HepG2 (cell line): ENCODE measurements around the gene RALB. TPM values are rescaled to one million over a fixed set of nuclear protein-coding genes. Genes with fewer than 3 reads are reported as not detected.
A peak's percentile ranks its signal among the peaks of the same experiment; 100 is the strongest.

Experiments used
- AGO1 ChIP-seq: fragments of 200-400 bp; formaldehyde crosslinking; IDR thresholded peaks from 2 replicates; pipeline ENCODE4 v1.6.1; 2017; ENCODE audit warnings: mild to moderate bottlenecking, low read depth, low read length, moderate library complexity; ENCODE audit not compliant: poor library complexity, severe bottlenecking
- BHLHE40 ChIP-seq: IDR thresholded peaks from 2 replicates; pipeline ENCODE4 v1.6.1; 2011; ENCODE audit warnings: low read length, improper control_type of control experiment
- EED ChIP-seq: sonication (generic); formaldehyde crosslinking; IDR thresholded peaks from 2 replicates; pipeline ENCODE4 v1.5.0; 2020; ENCODE audit warnings: mild to moderate bottlenecking, missing genetic modification reagents
- HMGA1 ChIP-seq: sonication (generic); formaldehyde crosslinking; conservative IDR thresholded peaks from 2 replicates; pipeline ENCODE4 v1.4.0; 2020; ENCODE audit warnings: missing genetic modification reagents
- HOXA5 ChIP-seq: sonication (generic); formaldehyde crosslinking; IDR thresholded peaks from 2 replicates; pipeline ENCODE4 v1.4.0; 2020; ENCODE audit warnings: missing genetic modification reagents
- KDM3A ChIP-seq: IDR thresholded peaks from 2 replicates; pipeline ENCODE4 v1.6.1; 2018; ENCODE audit warnings: low read depth, missing compliant biosample characterization
- KLF16 ChIP-seq, 2 experiments: sonication (generic) in 1 of 2; formaldehyde crosslinking in 1 of 2; IDR thresholded peaks; 2 replicates each; pipeline versions ENCODE4 v1.6.1 to v1.8.0; 2016 to 2023; ENCODE audit warnings: missing genetic modification reagents in 2 of 2, missing compliant biosample characterization in 1 of 2
- KMT2B ChIP-seq: IDR thresholded peaks from 2 replicates; pipeline ENCODE4 v1.6.1; 2016; ENCODE audit warnings: missing genetic modification reagents, missing compliant biosample characterization
- MIXL1 ChIP-seq: IDR thresholded peaks from 2 replicates; pipeline ENCODE4 v1.6.1; 2016
- NFE2L1 ChIP-seq: sonication (generic); formaldehyde crosslinking; IDR thresholded peaks from 2 replicates; pipeline ENCODE4 v1.4.0; 2020; ENCODE audit warnings: missing genetic modification reagents, mild to moderate bottlenecking, borderline replicate concordance
- RAD21 ChIP-seq: fragments of 450-650 bp; formaldehyde crosslinking; IDR thresholded peaks from 2 replicates; pipeline ENCODE4 v1.5.0; 2020; ENCODE audit warnings: mild to moderate bottlenecking
- SKI ChIP-seq: fragments of 450-650 bp; IDR thresholded peaks from one replicate; pipeline ENCODE4 v1.6.1; 2018; ENCODE audit warnings: mild to moderate bottlenecking; ENCODE audit not compliant: partially characterized antibody
- YY1 ChIP-seq: IDR thresholded peaks from 2 replicates; pipeline ENCODE4 v1.6.1; 2011; ENCODE audit warnings: low read length, low read depth, moderate library complexity, mild to moderate bottlenecking; ENCODE audit not compliant: insufficient read depth, insufficient replicate concordance
- ZMYM2 ChIP-seq: sonication (generic); formaldehyde crosslinking; IDR thresholded peaks from 2 replicates; pipeline ENCODE4 v1.8.0; 2022; ENCODE audit warnings: mild to moderate bottlenecking, missing genetic modification reagents
- ZNF205 ChIP-seq: IDR thresholded peaks from 2 replicates; pipeline ENCODE4 v1.6.1; 2018; ENCODE audit warnings: missing biosample characterization, missing genetic modification reagents
- ZNF260 ChIP-seq: sonication (generic); formaldehyde crosslinking; IDR thresholded peaks from 2 replicates; pipeline ENCODE4 v1.4.0; 2020; ENCODE audit warnings: missing genetic modification reagents, low read depth, mild to moderate bottlenecking, borderline replicate concordance
- ZNF337 ChIP-seq: sonication (generic); formaldehyde crosslinking; IDR thresholded peaks from 2 replicates; pipeline ENCODE4 v1.5.1; 2020; ENCODE audit warnings: missing genetic modification reagents, low read depth, mild to moderate bottlenecking, borderline replicate concordance
- ZNF530 ChIP-seq: sonication (generic); formaldehyde crosslinking; IDR thresholded peaks from 2 replicates; pipeline ENCODE4 v1.5.0; 2020; ENCODE audit warnings: low read depth, mild to moderate bottlenecking, missing genetic modification reagents
- ZNF615 ChIP-seq: sonication (generic); formaldehyde crosslinking; IDR thresholded peaks from 2 replicates; pipeline ENCODE4 v1.5.0; 2020; ENCODE audit warnings: mild to moderate bottlenecking, missing genetic modification reagents, borderline replicate concordance
- ZNF883 ChIP-seq: sonication (generic); formaldehyde crosslinking; IDR thresholded peaks from 2 replicates; pipeline ENCODE4 v1.5.1; 2020; ENCODE audit warnings: mild to moderate bottlenecking, missing genetic modification reagents; ENCODE audit errors: not compliant biosample characterization
- ZSCAN29 ChIP-seq: sonication (generic); formaldehyde crosslinking; conservative IDR thresholded peaks from 2 replicates; pipeline ENCODE4 v1.4.0; 2020; ENCODE audit warnings: mild to moderate bottlenecking, missing genetic modification reagents
- polyA plus RNA-seq, 8 experiments: library from polyadenylated mRNA; depleted of rRNA in 3 of 8; stranded (reverse) in 7 of 8; unstranded in 1 of 8; fragments of >200 nt; fragmentation: Illumina TruSeq in 4 of 8; extraction: Trizol in 4 of 8; gene quantifications; 2 replicates each; pipeline versions ENCODE4 v1.2.1 to v1.2.3, GENCODE V29; 2011 to 2016; ENCODE audit warnings: low read depth in 4 of 8, missing spikeins in 1 of 8, mixed read lengths in 1 of 8; ENCODE audit not compliant: insufficient read depth in 1 of 8
- total RNA-seq, 5 experiments: library from RNA; depleted of rRNA; stranded (reverse); fragments of >200 nt; fragmentation: Illumina TruSeq; extraction: Trizol; gene quantifications; 2 replicates each; pipeline ENCODE4 v1.2.3, GENCODE V29; 2016; ENCODE audit warnings: low read depth in 1 of 5
- TF ChIP-seq, protein P1 (sequence below): sonication (generic); formaldehyde crosslinking; IDR thresholded peaks from 2 replicates; pipeline ENCODE4 v1.5.0; 2020; ENCODE audit warnings: mild to moderate bottlenecking, missing genetic modification reagents
- TF ChIP-seq, protein P2 (sequence below): sonication (generic); formaldehyde crosslinking; IDR thresholded peaks from 2 replicates; pipeline ENCODE4 v1.4.0; 2020; ENCODE audit warnings: missing genetic modification reagents
- TF ChIP-seq, protein P3 (sequence below): sonication (generic); formaldehyde crosslinking; IDR thresholded peaks from 2 replicates; pipeline ENCODE4 v1.4.0; 2020; ENCODE audit warnings: missing genetic modification reagents

Gene RALB
- total and polyA plus RNA-seq, 2 of the 13 experiments (the other 11 are each of a cell fraction or from before 2014, with no cell fraction given): 37.8 to 43.2 TPM

DNA sequence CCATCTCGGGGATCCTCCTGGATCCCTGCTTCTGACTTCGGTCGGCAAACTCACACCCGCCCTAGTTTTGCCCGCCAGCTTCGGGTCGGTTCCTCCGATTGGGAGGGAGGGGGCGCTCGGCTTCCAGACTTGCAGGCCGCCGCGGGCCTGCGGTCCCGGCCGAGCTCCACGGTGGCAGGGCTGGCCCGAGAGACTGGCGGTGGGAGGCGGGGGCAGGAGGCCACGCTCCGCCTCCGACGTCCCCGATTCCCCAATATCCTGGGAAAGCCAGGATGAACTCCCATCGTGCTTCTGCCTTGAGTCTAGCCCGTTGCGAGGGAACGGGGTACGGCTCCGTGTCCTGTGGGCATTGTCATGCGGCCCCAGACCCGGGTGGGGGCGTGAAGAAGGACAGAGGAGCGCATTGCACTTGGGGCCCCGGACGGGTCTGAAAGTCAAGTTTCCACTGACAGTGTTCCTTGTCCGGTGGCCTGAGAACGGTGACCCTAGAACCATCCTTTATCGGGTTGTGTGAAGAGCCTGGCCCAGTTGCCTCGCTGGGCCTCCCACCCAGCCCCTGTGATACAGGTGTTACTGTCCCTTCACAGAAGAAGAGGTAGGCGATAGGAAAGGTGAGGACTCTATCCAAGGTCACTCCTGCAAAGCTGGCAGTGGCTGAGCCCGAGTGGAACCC is 90.9 kb downstream of the RALB start (continued):
- TF ChIP-seq ZNF260: no peak
- no peak for TF ChIP-seq ZSCAN29 (CRISPR knock-in tag)
- TF ChIP-seq AGO1: no peak
- no peak for TF ChIP-seq ZNF337 (CRISPR knock-in tag)
- no peak for TF ChIP-seq ZNF883
- TF ChIP-seq ZNF615: no peak
- TF ChIP-seq ZNF205: peak; percentile 69
- TF ChIP-seq, protein P1, sequence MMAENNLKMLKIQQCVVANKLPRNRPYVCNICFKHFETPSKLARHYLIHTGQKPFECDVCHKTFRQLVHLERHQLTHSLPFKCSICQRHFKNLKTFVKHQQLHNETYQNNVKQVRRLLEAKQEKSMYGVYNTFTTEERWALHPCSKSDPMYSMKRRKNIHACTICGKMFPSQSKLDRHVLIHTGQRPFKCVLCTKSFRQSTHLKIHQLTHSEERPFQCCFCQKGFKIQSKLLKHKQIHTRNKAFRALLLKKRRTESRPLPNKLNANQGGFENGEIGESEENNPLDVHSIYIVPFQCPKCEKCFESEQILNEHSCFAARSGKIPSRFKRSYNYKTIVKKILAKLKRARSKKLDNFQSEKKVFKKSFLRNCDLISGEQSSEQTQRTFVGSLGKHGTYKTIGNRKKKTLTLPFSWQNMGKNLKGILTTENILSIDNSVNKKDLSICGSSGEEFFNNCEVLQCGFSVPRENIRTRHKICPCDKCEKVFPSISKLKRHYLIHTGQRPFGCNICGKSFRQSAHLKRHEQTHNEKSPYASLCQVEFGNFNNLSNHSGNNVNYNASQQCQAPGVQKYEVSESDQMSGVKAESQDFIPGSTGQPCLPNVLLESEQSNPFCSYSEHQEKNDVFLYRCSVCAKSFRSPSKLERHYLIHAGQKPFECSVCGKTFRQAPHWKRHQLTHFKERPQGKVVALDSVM (CRISPR knock-in tag): no peak
- peak; percentile 100 for TF ChIP-seq RAD21
- TF ChIP-seq EED: peak; percentile 77; the same call in 1 of the 2 replicates
- TF ChIP-seq, protein P2, sequence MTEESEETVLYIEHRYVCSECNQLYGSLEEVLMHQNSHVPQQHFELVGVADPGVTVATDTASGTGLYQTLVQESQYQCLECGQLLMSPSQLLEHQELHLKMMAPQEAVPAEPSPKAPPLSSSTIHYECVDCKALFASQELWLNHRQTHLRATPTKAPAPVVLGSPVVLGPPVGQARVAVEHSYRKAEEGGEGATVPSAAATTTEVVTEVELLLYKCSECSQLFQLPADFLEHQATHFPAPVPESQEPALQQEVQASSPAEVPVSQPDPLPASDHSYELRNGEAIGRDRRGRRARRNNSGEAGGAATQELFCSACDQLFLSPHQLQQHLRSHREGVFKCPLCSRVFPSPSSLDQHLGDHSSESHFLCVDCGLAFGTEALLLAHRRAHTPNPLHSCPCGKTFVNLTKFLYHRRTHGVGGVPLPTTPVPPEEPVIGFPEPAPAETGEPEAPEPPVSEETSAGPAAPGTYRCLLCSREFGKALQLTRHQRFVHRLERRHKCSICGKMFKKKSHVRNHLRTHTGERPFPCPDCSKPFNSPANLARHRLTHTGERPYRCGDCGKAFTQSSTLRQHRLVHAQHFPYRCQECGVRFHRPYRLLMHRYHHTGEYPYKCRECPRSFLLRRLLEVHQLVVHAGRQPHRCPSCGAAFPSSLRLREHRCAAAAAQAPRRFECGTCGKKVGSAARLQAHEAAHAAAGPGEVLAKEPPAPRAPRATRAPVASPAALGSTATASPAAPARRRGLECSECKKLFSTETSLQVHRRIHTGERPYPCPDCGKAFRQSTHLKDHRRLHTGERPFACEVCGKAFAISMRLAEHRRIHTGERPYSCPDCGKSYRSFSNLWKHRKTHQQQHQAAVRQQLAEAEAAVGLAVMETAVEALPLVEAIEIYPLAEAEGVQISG (CRISPR knock-in tag): peak; percentile 62
- TF ChIP-seq YY1: peak; percentile 62
- TF ChIP-seq KDM3A (CRISPR knock-in tag): 0 out of 2 replicates have a peak, but pooled peaks have one; percentile 84
- no peak for TF ChIP-seq ZMYM2 (CRISPR knock-in tag)
- peak; percentile 27 for TF ChIP-seq SKI
- peak; percentile 92 for TF ChIP-seq HOXA5 (CRISPR knock-in tag)
- TF ChIP-seq BHLHE40: peak; percentile 45; the same call in 1 of the 2 replicates
- TF ChIP-seq KLF16 (CRISPR knock-in tag; IDR thresholded peaks at IDR 0.05): peak in 1 of 2 experiments; percentile 73; a peak in 1 of 4 replicates
- TF ChIP-seq NFE2L1 (CRISPR knock-in tag): no peak
- TF ChIP-seq MIXL1 (CRISPR knock-in tag): 0 out of 2 replicates have a peak, but pooled peaks have one; percentile 24
- TF ChIP-seq, protein P3, sequence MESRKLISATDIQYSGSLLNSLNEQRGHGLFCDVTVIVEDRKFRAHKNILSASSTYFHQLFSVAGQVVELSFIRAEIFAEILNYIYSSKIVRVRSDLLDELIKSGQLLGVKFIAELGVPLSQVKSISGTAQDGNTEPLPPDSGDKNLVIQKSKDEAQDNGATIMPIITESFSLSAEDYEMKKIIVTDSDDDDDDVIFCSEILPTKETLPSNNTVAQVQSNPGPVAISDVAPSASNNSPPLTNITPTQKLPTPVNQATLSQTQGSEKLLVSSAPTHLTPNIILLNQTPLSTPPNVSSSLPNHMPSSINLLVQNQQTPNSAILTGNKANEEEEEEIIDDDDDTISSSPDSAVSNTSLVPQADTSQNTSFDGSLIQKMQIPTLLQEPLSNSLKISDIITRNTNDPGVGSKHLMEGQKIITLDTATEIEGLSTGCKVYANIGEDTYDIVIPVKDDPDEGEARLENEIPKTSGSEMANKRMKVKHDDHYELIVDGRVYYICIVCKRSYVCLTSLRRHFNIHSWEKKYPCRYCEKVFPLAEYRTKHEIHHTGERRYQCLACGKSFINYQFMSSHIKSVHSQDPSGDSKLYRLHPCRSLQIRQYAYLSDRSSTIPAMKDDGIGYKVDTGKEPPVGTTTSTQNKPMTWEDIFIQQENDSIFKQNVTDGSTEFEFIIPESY (CRISPR knock-in tag): 0 out of 2 replicates have a peak, but pooled peaks have one; percentile 15
- TF ChIP-seq KMT2B (CRISPR knock-in tag): 0 out of 2 replicates have a peak, but pooled peaks have one; percentile 32
- TF ChIP-seq ZNF530: no peak
- TF ChIP-seq HMGA1 (CRISPR knock-in tag): no peak
